ENCODE measurements around the gene EIF3A. TPM values are rescaled to one million over a fixed set of nuclear protein-coding genes. Genes with fewer than 3 reads are reported as not detected.

EIF3A gene
- total and polyA plus RNA-seq, 9 of the 15 experiments (the other 6 are each of a cell fraction or from before 2014, with no cell fraction given) = 19.6 to 163 (median 102) TPM

DNA sequence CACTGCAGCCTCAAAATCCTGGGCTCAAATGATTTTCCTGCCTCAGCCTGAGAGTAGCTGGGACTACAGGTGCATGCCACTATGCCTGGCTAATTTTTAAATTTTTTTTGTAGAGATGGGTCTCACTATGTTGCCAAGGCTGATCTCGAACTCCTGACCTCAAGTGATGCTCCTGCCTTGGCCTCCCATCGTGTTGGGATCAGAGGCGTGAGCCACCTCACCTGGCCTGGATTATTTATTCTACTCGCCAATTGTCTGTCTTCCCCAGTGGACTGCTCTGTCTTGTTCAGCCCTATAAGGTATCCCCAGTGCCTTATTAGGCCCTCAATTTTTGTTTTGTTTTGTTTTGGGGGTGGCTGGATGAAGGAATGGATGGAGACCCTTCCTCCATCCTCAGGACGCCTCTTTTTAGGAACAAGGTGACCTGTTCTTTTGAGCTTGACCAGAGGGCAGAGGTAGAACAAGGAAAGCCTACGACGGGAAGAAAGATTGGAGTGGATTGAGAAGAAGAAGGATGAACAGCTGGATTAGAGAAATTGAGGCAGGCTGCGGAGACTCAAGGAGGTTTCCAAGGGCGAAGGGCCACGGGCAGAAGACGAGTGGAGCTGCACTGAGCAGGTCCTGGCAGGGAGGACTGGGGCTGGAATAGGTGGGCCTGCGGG is 22.8 kb upstream of the EIF3A start:
- Histone ChIP-seq H3K4me3 (no peak overlapping the region), H3K9me1 (ENCODE audit: control insufficient read depth, insufficient read depth, low read length) (no peaks in the 10 kb centered on the region), H3K27me3 (ENCODE audit: control insufficient read depth in 2 of 2, insufficient read depth in 2 of 2, low read length in 2 of 2) (no peaks in the 10 kb centered on the region), H2AFZ (ENCODE audit: low read depth, low read length) (peak overlapping the region; percentile 70), H3K4me2 (ENCODE audit: insufficient read depth, low read length) (peak overlapping the region; percentile 49; the same call in 1 of the 2 replicates), H3K9me3 (replicated peaks; ENCODE audit: control insufficient read depth, insufficient read depth, low read depth, low read length) (no peaks in the 10 kb centered on the region), H3K79me2 (ENCODE audit: control insufficient read depth, insufficient read depth, low read length) (peaks cover 6% of the 10 kb centered on the region), H3K36me3 (ENCODE audit: control insufficient read depth, insufficient read depth, low read length) (no peaks in the 10 kb centered on the region), H3K27ac (ENCODE audit: extremely low read depth, low read depth, low read length) (no peak overlapping the region), H3K4me1 (replicated peaks in 1 of 2; ENCODE audit: control insufficient read depth in 2 of 2, insufficient read depth in 2 of 2, low read length in 2 of 2) (peaks cover 13 to 14% of the 10 kb centered on the region in 2 experiments; a peak in 4 of 5 replicates), H4K20me1 (replicated peaks; ENCODE audit: control insufficient read depth, insufficient read depth, low read length) (no peaks in the 10 kb centered on the region), H3K9ac (ENCODE audit: insufficient read depth in 1 of 2, low read depth in 2 of 2, low read length in 2 of 2) (no peak overlapping the region)
- TF ChIP-seq ZNF586 (CRISPR knock-in tag; conservative IDR thresholded peaks at IDR 0.05) (no peak), MTA2 (IDR thresholded peaks at IDR 0.05; ENCODE audit: low read depth) (no peak), TRIM24 (IDR thresholded peaks at IDR 0.05) (no peak), CBX8 (IDR thresholded peaks at IDR 0.05; ENCODE audit: borderline replicate concordance, extremely low read depth, low read depth, low read length, poor library complexity, severe bottlenecking) (no peak), SAFB2 (IDR thresholded peaks at IDR 0.05; ENCODE audit: borderline replicate concordance, low read depth, low read length, severe bottlenecking) (no peak), ZNF583 (CRISPR knock-in tag; IDR thresholded peaks at IDR 0.05) (no peak)
- intact Hi-C loops (cut with micrococcal nuclease) = no loop called here
- DNase-seq (ENCODE audit: extremely low read depth in 1 of 4, low spot score in 3 of 4) = peak in 1 of 4 experiments; percentile 6
- ATAC-seq = no peak
- 64% methylated on average over 9 of the region's 12 CpGs for WGBS (ENCODE audit: insufficient coverage, low coverage, missing lambda C conversion rate)
- ChIA-PET POLR2A (interaction anchor here (0.6 to 4.0 kb wide), 5 partner anchors 21 to 62 kb away, joined by 4 to 16 read pairs (median 4); partner anchors contain the start of gene SFXN4), CTCF (ENCODE audit: low intra/inter-chr PET ratio) (no interaction called here)
- in situ Hi-C loops (cut with MboI) = no loop called here
- BruUV-seq (replicated peaks) = no TSS peak
- FAIRE-seq = no peak

Data from K562 (cell line).